Measurements from ENCODE around the gene CTAGE9. TPM values are rescaled to one million over a fixed set of nuclear protein-coding genes. Genes with fewer than 3 reads are reported as not detected.

The CTAGE9 gene
- polyA plus RNA-seq, 1 donor from 2014 or later: not detected

DNA sequence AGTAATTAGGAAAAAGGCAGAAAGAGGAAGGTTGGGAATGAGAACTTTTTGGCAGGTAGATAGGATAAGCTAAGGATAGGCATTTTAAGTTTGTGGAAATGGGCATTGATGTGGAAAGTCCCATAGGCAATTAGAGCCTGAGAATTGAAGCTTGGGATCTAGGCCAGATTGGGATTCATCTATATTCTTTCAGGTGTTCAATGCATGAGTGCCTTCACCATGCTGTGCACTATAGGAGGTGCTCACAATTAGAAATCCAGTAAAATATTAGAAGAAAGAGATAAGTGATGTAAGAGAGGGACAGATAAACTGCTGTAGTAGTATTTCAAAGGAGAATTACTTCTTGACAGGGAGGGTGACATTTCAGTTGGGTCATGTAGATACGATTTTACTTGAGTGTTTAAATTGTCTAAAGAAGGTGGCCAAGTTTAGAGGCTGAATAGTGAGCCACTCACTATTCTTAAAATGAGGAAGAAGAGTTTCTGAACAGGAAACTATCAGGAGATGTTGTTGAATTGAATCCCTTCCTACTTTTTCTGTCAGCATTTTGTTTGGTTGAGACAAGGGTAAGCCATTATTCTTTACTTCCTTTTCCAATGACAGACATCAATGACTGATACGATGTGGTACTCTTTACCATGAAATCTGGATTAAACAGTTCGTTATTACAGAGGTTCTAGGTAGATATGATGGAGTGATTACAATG is 31.0 kb upstream of the CTAGE9 start:
- Histone ChIP-seq H2AFZ (ENCODE audit: low read depth, low read length) (no peak overlapping the region), H3K27me3 (ENCODE audit: insufficient read depth, low read depth, low read length) (no peaks in the 10 kb centered on the region), H3K9me3 (ENCODE audit: low read length) (no peaks in the 10 kb centered on the region), H3K9me2 (ENCODE audit: insufficient read depth, low read length) (no peaks in the 10 kb centered on the region), H3K4me3 (ENCODE audit: low read length) (no peak overlapping the region), H3K79me2 (replicated peaks; ENCODE audit: insufficient read depth, low read length) (no peaks in the 10 kb centered on the region), H3K9ac (ENCODE audit: low read length) (no peak overlapping the region), H3K27ac (ENCODE audit: low read length) (no peak overlapping the region), H3K36me3 (ENCODE audit: insufficient read depth, low read length) (no peaks in the 10 kb centered on the region), H3K4me2 (ENCODE audit: low read length) (no peak overlapping the region), H3F3A (ENCODE audit: insufficient read depth, low read length, poor library complexity, severe bottlenecking) (no peaks in the 10 kb centered on the region), H4K20me1 (ENCODE audit: insufficient read depth) (no peaks in the 10 kb centered on the region)
- TF ChIP-seq RAD21 (conservative IDR thresholded peaks at IDR 0.05) (no peak), POLR2AphosphoS5 (IDR thresholded peaks at IDR 0.05) (no peak), EZH2 (IDR thresholded peaks at IDR 0.05; ENCODE audit: borderline replicate concordance, insufficient read depth, low read length, poor library complexity, severe bottlenecking) (no peak), EP300 (conservative IDR thresholded peaks at IDR 0.05; ENCODE audit: poor library complexity, severe bottlenecking) (no peak), TAF1 (IDR thresholded peaks at IDR 0.05; ENCODE audit: low read depth) (no peak), SMC3 (conservative IDR thresholded peaks at IDR 0.05; ENCODE audit: poor library complexity) (no peak), MXI1 (conservative IDR thresholded peaks at IDR 0.05; ENCODE audit: poor library complexity, severe bottlenecking) (no peak)
- TF ChIP-seq, protein P1, sequence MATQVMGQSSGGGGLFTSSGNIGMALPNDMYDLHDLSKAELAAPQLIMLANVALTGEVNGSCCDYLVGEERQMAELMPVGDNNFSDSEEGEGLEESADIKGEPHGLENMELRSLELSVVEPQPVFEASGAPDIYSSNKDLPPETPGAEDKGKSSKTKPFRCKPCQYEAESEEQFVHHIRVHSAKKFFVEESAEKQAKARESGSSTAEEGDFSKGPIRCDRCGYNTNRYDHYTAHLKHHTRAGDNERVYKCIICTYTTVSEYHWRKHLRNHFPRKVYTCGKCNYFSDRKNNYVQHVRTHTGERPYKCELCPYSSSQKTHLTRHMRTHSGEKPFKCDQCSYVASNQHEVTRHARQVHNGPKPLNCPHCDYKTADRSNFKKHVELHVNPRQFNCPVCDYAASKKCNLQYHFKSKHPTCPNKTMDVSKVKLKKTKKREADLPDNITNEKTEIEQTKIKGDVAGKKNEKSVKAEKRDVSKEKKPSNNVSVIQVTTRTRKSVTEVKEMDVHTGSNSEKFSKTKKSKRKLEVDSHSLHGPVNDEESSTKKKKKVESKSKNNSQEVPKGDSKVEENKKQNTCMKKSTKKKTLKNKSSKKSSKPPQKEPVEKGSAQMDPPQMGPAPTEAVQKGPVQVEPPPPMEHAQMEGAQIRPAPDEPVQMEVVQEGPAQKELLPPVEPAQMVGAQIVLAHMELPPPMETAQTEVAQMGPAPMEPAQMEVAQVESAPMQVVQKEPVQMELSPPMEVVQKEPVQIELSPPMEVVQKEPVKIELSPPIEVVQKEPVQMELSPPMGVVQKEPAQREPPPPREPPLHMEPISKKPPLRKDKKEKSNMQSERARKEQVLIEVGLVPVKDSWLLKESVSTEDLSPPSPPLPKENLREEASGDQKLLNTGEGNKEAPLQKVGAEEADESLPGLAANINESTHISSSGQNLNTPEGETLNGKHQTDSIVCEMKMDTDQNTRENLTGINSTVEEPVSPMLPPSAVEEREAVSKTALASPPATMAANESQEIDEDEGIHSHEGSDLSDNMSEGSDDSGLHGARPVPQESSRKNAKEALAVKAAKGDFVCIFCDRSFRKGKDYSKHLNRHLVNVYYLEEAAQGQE (IDR thresholded peaks at IDR 0.05; ENCODE audit: borderline replicate concordance): no peak
- TF ChIP-seq, protein P2, sequence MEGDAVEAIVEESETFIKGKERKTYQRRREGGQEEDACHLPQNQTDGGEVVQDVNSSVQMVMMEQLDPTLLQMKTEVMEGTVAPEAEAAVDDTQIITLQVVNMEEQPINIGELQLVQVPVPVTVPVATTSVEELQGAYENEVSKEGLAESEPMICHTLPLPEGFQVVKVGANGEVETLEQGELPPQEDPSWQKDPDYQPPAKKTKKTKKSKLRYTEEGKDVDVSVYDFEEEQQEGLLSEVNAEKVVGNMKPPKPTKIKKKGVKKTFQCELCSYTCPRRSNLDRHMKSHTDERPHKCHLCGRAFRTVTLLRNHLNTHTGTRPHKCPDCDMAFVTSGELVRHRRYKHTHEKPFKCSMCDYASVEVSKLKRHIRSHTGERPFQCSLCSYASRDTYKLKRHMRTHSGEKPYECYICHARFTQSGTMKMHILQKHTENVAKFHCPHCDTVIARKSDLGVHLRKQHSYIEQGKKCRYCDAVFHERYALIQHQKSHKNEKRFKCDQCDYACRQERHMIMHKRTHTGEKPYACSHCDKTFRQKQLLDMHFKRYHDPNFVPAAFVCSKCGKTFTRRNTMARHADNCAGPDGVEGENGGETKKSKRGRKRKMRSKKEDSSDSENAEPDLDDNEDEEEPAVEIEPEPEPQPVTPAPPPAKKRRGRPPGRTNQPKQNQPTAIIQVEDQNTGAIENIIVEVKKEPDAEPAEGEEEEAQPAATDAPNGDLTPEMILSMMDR (IDR thresholded peaks at IDR 0.05; ENCODE audit: poor library complexity, severe bottlenecking): no peak

DNA sequence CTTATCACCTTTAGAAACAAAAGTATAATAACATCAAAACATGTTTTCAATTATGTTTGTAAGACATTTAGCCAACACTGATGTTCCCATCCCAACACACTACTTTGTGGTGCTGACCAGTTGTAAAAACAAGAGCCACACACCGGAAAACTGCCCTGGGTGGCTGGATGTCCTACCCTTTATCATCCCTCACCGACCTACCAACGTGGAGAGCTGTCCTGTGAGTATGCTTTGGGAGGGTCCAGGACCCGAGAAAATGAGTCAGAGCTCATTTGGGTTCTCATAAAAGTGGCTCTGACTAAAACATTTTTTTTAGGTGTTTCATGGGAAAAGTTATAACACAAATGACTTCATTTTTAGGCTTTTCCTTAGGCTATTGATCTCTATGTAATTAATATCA is 29.3 kb upstream of the CTAGE9 start:
- no peak for TF ChIP-seq EP300 (conservative IDR thresholded peaks at IDR 0.05; ENCODE audit: poor library complexity, severe bottlenecking)
- no peak for TF ChIP-seq EZH2 (IDR thresholded peaks at IDR 0.05; ENCODE audit: borderline replicate concordance, insufficient read depth, low read length, poor library complexity, severe bottlenecking)
- no peak for TF ChIP-seq TAF1 (IDR thresholded peaks at IDR 0.05; ENCODE audit: low read depth)
- TF ChIP-seq, protein P1 (IDR thresholded peaks at IDR 0.05; ENCODE audit: borderline replicate concordance): no peak
- TF ChIP-seq RAD21 (conservative IDR thresholded peaks at IDR 0.05): no peak
- TF ChIP-seq SMC3 (conservative IDR thresholded peaks at IDR 0.05; ENCODE audit: poor library complexity): no peak
- no peak for TF ChIP-seq POLR2AphosphoS5 (IDR thresholded peaks at IDR 0.05)
- TF ChIP-seq MXI1 (conservative IDR thresholded peaks at IDR 0.05; ENCODE audit: poor library complexity, severe bottlenecking): no peak
- no peak overlapping the region for H2AFZ ChIP-seq (ENCODE audit: low read depth, low read length)
- H3F3A ChIP-seq (ENCODE audit: insufficient read depth, low read length, poor library complexity, severe bottlenecking): no peaks in the 10 kb centered on the region
- no peaks in the 10 kb centered on the region for H3K9me2 ChIP-seq (ENCODE audit: insufficient read depth, low read length)
- no peaks in the 10 kb centered on the region for H3K9me3 ChIP-seq (ENCODE audit: low read length)
- no peak overlapping the region for H3K4me3 ChIP-seq (ENCODE audit: low read length)
- H3K4me2 ChIP-seq (ENCODE audit: low read length): no peak overlapping the region
- H3K79me2 ChIP-seq (replicated peaks; ENCODE audit: insufficient read depth, low read length): no peaks in the 10 kb centered on the region
- no peaks in the 10 kb centered on the region for H4K20me1 ChIP-seq (ENCODE audit: insufficient read depth)
- H3K27me3 ChIP-seq (ENCODE audit: insufficient read depth, low read depth, low read length): no peaks in the 10 kb centered on the region
- H3K36me3 ChIP-seq (ENCODE audit: insufficient read depth, low read length): no peaks in the 10 kb centered on the region
- no peak overlapping the region for H3K27ac ChIP-seq (ENCODE audit: low read length)
- no peak overlapping the region for H3K9ac ChIP-seq (ENCODE audit: low read length)
